BJ (cell line): ENCODE results near the gene CPNE4. TPM values are rescaled to one million over a fixed set of nuclear protein-coding genes. Genes with fewer than 3 reads are reported as not detected.

Experiments used
- CTCF ChIA-PET: fragments of 350-600 bp; formaldehyde crosslinking; extraction: SDS; loops from one replicate; lab custom pipeline; 2021; ENCODE audit warnings: antibody characterized with exemption, inconsistent platforms; lab: Yijun Ruan, JAX
- POLR2A ChIA-PET: fragments of 300-600 bp; sonication (Branson Sonifier 250); formaldehyde crosslinking; extraction: SDS; loops from one replicate; lab custom pipeline; 2021; ENCODE audit warnings: antibody characterized with exemption; lab: Charles Lee
- DNase-seq: peaks from one replicate; pipeline ENCODE4 v3.0.0-alpha.2; 2011; ENCODE audit warnings: low read depth
- H3K27me3 ChIP-seq: 2 replicates; pipeline ENCODE4 v1.6.0; 2011; ENCODE audit warnings: low read length; ENCODE audit not compliant: control insufficient read depth, insufficient read depth
- H3K36me3 ChIP-seq: 2 replicates; pipeline ENCODE4 v1.5.1; 2011; ENCODE audit warnings: low read length; ENCODE audit not compliant: control insufficient read depth, insufficient read depth
- H3K4me3 ChIP-seq: 2 replicates; pipeline ENCODE4 v1.5.1; 2011; ENCODE audit warnings: low read depth, mild to moderate bottlenecking, control low read depth, low read length
- CTCF ChIP-seq: IDR thresholded peaks from 2 replicates; pipeline ENCODE4 v1.5.1; 2011; ENCODE audit warnings: low read depth, mild to moderate bottlenecking, control low read depth, inconsistent platforms, low read length, moderate library complexity; ENCODE audit not compliant: insufficient read depth
- polyA plus RNA-seq: library from polyadenylated mRNA; depleted of rRNA; stranded (reverse); fragments of >200 nt; gene quantifications from 2 replicates; pipeline ENCODE4 v1.2.3, GENCODE V29; 2011

Gene CPNE4
- polyA plus RNA-seq, 1 experiment, result not detected

GRCh38 chr3:131712662-131713061, 322.2 kb downstream of the CPNE4 start:
- no peak for TF ChIP-seq CTCF
- DNase-seq, result no peak
- CTCF ChIA-PET, result no interaction called here
- H3K27me3 ChIP-seq, result no peaks in the 10 kb centered on the region; the same call in 1 of the 2 replicates
- POLR2A ChIA-PET, result no interaction called here
- H3K36me3 ChIP-seq, result no peaks in the 10 kb centered on the region
- H3K4me3 ChIP-seq, result no peak overlapping the region

DNA sequence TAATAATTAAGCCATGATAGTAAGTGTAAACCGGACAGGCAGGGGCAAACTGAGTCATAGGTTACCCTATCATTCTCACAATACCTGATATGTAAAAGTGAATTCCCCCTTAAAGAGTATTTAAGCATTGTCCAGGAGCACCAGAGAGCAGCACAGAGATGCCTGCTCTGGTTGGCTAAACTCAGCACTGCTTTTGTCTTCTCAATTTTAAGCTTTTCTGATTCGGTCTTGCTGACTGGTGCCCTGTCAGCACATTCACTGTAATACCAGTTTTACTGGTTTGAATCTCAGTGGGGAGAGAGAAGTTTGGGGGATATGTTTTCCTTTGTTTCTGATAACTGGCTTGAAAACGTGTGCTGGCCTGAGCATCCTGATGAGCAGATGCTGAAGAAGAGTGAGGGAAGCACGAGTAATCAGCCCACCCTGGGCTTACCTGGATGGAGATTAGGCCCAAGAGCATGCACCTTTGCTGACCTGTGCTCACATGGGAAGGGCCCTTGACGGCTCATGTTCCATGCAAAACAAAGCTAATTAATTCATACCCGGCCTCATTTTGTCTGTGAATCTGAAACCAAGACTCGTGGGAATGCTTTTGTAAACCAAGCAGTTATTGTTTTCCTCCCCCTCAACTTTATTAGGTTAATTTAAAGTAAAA, 323.6 kb downstream of the CPNE4 start:
- POLR2A ChIA-PET, result no interaction called here
- no peaks in the 10 kb centered on the region for H3K27me3 ChIP-seq
- no peaks in the 10 kb centered on the region for H3K36me3 ChIP-seq
- H3K4me3 ChIP-seq, result no peak overlapping the region
- no peak for TF ChIP-seq CTCF
- DNase-seq, result no peak
- CTCF ChIA-PET, result interaction anchor here (2.3 kb wide), 1 partner anchor 13 kb away, joined by 10 read pairs; no protein-coding TSS in a partner anchor

DNA sequence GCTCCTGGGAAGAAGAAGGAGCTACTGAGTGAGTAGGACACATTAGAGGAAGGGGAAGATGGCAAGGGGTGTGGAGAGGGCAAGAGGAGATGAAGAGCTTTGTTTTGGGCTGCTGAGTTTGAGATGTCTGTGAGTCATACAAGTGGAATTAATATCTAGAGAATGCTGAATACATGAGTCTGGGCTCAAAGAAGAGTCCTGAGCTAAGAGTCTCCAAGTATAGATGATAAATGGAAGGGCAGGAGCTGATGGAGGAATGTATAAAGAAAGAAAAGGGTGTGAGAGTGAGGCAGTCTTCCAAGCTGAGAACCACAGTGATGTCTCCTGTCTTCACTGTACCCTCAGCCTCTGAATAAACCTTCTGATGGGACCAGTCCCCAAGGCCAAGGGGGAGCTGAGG, 326.6 kb downstream of the CPNE4 start:
- H3K4me3 ChIP-seq, result no peak overlapping the region
- ChIA-PET CTCF (interaction anchor here (0.9 kb wide), 1 partner anchor 675 kb away, joined by 3 read pairs; no protein-coding TSS in a partner anchor), POLR2A (no interaction called here)
- H3K27me3 ChIP-seq, result no peaks in the 10 kb centered on the region
- no peak for DNase-seq
- TF ChIP-seq CTCF, result no peak
- no peaks in the 10 kb centered on the region for H3K36me3 ChIP-seq

DNA sequence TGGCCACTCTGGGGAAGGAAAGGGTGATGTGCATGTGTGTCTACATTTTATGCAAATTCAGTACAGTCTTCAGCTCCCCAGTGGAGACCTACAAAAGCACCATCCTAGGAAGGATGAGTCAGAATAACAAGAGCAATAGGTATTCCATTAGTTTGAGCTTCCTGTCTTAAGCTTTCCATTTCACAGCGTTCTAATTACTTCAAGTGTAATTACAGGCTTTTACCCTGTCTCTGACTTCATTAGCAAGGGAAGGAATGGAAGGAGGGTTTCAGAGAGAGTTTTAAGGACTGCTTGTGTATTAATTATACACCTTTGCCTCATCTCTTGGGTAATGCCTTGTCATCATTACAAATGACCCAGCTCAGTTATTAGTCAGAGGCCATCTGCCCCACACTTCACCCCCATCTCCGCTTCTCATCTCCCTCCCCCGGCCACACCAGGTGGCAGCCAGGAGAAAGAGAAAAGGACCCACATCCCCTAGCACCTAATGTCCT, 329.2 kb downstream of the CPNE4 start:
- Histone ChIP-seq H3K4me3 (no peak overlapping the region), H3K27me3 (no peaks in the 10 kb centered on the region), H3K36me3 (no peaks in the 10 kb centered on the region)
- no peak for TF ChIP-seq CTCF
- no peak for DNase-seq
- POLR2A ChIA-PET, result no interaction called here
- CTCF ChIA-PET, result interaction anchor here (1.6 kb wide), 1 partner anchor 28 kb away, joined by 3 read pairs; no protein-coding TSS in a partner anchor

GRCh38 chr3:131705099-131705498, 329.7 kb downstream of the CPNE4 start:
- ChIA-PET POLR2A (no interaction called here), CTCF (interaction anchor here (1.6 kb wide), 1 partner anchor 28 kb away, joined by 3 read pairs; no protein-coding TSS in a partner anchor)
- Histone ChIP-seq H3K36me3 (no peaks in the 10 kb centered on the region), H3K27me3 (no peaks in the 10 kb centered on the region), H3K4me3 (no peak overlapping the region)
- no peak for TF ChIP-seq CTCF
- DNase-seq, result no peak
